Mesendoderm (in vitro differentiated cells): ENCODE measurements around the gene DENND1B.

Source experiments
- DNase-seq: peaks from one replicate; pipeline ENCODE4 v3.0.0; 2013
- H2AK5ac ChIP-seq: 2 replicates; pipeline ENCODE4 v1.6.1; 2013; ENCODE audit warnings: low read length, inconsistent platforms
- H2BK120ac ChIP-seq: 2 replicates; pipeline ENCODE4 v1.6.1; 2013; ENCODE audit warnings: low read depth, mild to moderate bottlenecking, low read length, moderate library complexity, mixed read lengths
- H2BK15ac ChIP-seq: replicated peaks from 2 replicates; pipeline ENCODE4 v1.6.1; 2013; ENCODE audit warnings: low read depth, mild to moderate bottlenecking, moderate library complexity
- H2BK5ac ChIP-seq: 2 replicates; pipeline ENCODE4 v1.6.1; 2013; ENCODE audit warnings: low read length, inconsistent platforms
- H3K18ac ChIP-seq: 2 replicates; pipeline ENCODE4 v1.6.1; 2013; ENCODE audit warnings: mild to moderate bottlenecking, low read length, mixed read lengths
- H3K23ac ChIP-seq: one replicate; pipeline ENCODE4 v1.6.1; 2013; ENCODE audit warnings: low read length
- H3K27ac ChIP-seq: 2 replicates; pipeline ENCODE4 v1.5.1; 2013; ENCODE audit warnings: low read depth, mild to moderate bottlenecking, inconsistent platforms, low read length, moderate library complexity
- H3K27me3 ChIP-seq: 2 replicates; pipeline ENCODE4 v1.6.1; 2013; ENCODE audit warnings: low read length, control low read depth, mild to moderate bottlenecking, inconsistent platforms; ENCODE audit not compliant: insufficient read depth, poor library complexity
- H3K36me3 ChIP-seq: 2 replicates; pipeline ENCODE4 v1.6.1; 2013; ENCODE audit warnings: low read length, inconsistent platforms; ENCODE audit not compliant: control insufficient read depth, insufficient read depth
- H3K4ac ChIP-seq: one replicate; pipeline ENCODE4 v1.6.1; 2013; ENCODE audit warnings: low read depth, mild to moderate bottlenecking, low read length, moderate library complexity
- H3K4me1 ChIP-seq: 2 replicates; pipeline ENCODE4 v1.6.1; 2013; ENCODE audit warnings: low read depth, low read length, inconsistent platforms; ENCODE audit not compliant: control insufficient read depth
- H3K4me2 ChIP-seq: 2 replicates; pipeline ENCODE4 v1.6.1; 2013; ENCODE audit warnings: low read length
- H3K4me3 ChIP-seq: 2 replicates; pipeline ENCODE4 v1.5.1; 2013; ENCODE audit warnings: mild to moderate bottlenecking, low read length
- H3K56ac ChIP-seq: one replicate; pipeline ENCODE4 v1.6.1; 2013; ENCODE audit warnings: low read length
- H3K79me1 ChIP-seq: 2 replicates; pipeline ENCODE4 v1.6.1; 2013; ENCODE audit warnings: low read length, inconsistent platforms
- H3K79me2 ChIP-seq: 2 replicates; pipeline ENCODE4 v1.6.1; 2013; ENCODE audit warnings: mild to moderate bottlenecking, low read length; ENCODE audit not compliant: control insufficient read depth, insufficient read depth
- H3K9ac ChIP-seq: 2 replicates; pipeline ENCODE4 v1.6.1; 2013; ENCODE audit warnings: low read length, inconsistent platforms
- H4K5ac ChIP-seq: one replicate; pipeline ENCODE4 v1.6.1; 2013; ENCODE audit warnings: low read length
- H4K8ac ChIP-seq: one replicate; pipeline ENCODE4 v1.6.1; 2013; ENCODE audit warnings: low read depth, mild to moderate bottlenecking, control low read depth, low read length, moderate library complexity
- WGBS: extraction: QIAGEN DNeasy Blood & Tissue Kit; methylation state at CpG from one replicate; pipeline ENCODE4 v1.1.7; 2013; ENCODE audit warnings: low lambda C conversion rate, missing lambda C conversion rate; ENCODE audit not compliant: insufficient coverage; ENCODE audit errors: extremely low coverage; 5-methylcytosine and 5-hydroxymethylcytosine counted together

Gene DENND1B

GRCh38 chr1:197787623-197788536 lies 12.6 kb upstream of the DENND1B start:
- Histone ChIP-seq H3K56ac (no peak overlapping the region), H3K27me3 (no peaks in the 10 kb centered on the region), H2AK5ac (no peak overlapping the region), H2BK120ac (no peak overlapping the region), H4K8ac (no peak overlapping the region), H3K4me3 (no peak overlapping the region), H3K79me1 (no peaks in the 10 kb centered on the region), H2BK15ac (no peak overlapping the region), H4K5ac (no peak overlapping the region), H3K27ac (no peak overlapping the region), H3K18ac (no peak overlapping the region), H3K4me2 (no peak overlapping the region), H3K79me2 (no peaks in the 10 kb centered on the region), H3K36me3 (no peaks in the 10 kb centered on the region), H3K23ac (no peak overlapping the region), H3K4ac (no peak overlapping the region), H2BK5ac (no peak overlapping the region), H3K4me1 (no peaks in the 10 kb centered on the region), H3K9ac (no peak overlapping the region)
- no peak for DNase-seq
- WGBS: no CpG with 5 or more reads among the region's 7 CpGs

- Histone ChIP-seq H3K4ac (no peak overlapping the region), H3K9ac (no peak overlapping the region), H3K4me3 (no peak overlapping the region), H3K27me3 (no peaks in the 10 kb centered on the region), H2BK5ac (no peak overlapping the region), H3K4me1 (no peaks in the 10 kb centered on the region), H3K79me1 (no peaks in the 10 kb centered on the region), H3K27ac (no peak overlapping the region), H3K4me2 (no peak overlapping the region), H3K18ac (no peak overlapping the region), H2AK5ac (no peak overlapping the region), H3K79me2 (no peaks in the 10 kb centered on the region), H2BK120ac (no peak overlapping the region), H2BK15ac (no peak overlapping the region), H4K5ac (no peak overlapping the region), H3K23ac (no peak overlapping the region), H3K56ac (no peak overlapping the region), H3K36me3 (no peaks in the 10 kb centered on the region), H4K8ac (no peak overlapping the region)
- DNase-seq: no peak
- no CpG with 5 or more reads among the region's 3 CpGs for WGBS
These were observed 11.8 kb upstream of the DENND1B start for GRCh38 chr1:197787056-197787455.

- no peak overlapping the region for H3K23ac ChIP-seq
- H4K5ac ChIP-seq: no peak overlapping the region
- no peak overlapping the region for H2BK120ac ChIP-seq
- no peaks in the 10 kb centered on the region for H3K79me2 ChIP-seq
- no peak overlapping the region for H3K18ac ChIP-seq
- H3K9ac ChIP-seq: no peak overlapping the region
- no peak overlapping the region for H4K8ac ChIP-seq
- no peak for DNase-seq
- H3K56ac ChIP-seq: no peak overlapping the region
- H3K27me3 ChIP-seq: no peaks in the 10 kb centered on the region
- H3K4ac ChIP-seq: no peak overlapping the region
- no peaks in the 10 kb centered on the region for H3K4me1 ChIP-seq
- H3K27ac ChIP-seq: no peak overlapping the region
- no peak overlapping the region for H2BK5ac ChIP-seq
- no peak overlapping the region for H3K4me3 ChIP-seq
- no peak overlapping the region for H3K4me2 ChIP-seq
- no peaks in the 10 kb centered on the region for H3K79me1 ChIP-seq
- no peak overlapping the region for H2BK15ac ChIP-seq
- WGBS: no CpG with 5 or more reads among the region's 1 CpG
- H3K36me3 ChIP-seq: no peaks in the 10 kb centered on the region
- H2AK5ac ChIP-seq: no peak overlapping the region
These were observed 11.0 kb upstream of the DENND1B start for GRCh38 chr1:197786280-197786679.

- no peak overlapping the region for H3K4me3 ChIP-seq
- H2BK120ac ChIP-seq: no peak overlapping the region
- no peak overlapping the region for H3K18ac ChIP-seq
- H3K27ac ChIP-seq: no peak overlapping the region
- no peaks in the 10 kb centered on the region for H3K79me2 ChIP-seq
- no peak overlapping the region for H2BK15ac ChIP-seq
- H3K23ac ChIP-seq: no peak overlapping the region
- H4K5ac ChIP-seq: no peak overlapping the region
- H3K56ac ChIP-seq: no peak overlapping the region
- DNase-seq: no peak
- no peaks in the 10 kb centered on the region for H3K36me3 ChIP-seq
- no peak overlapping the region for H4K8ac ChIP-seq
- no peak overlapping the region for H2BK5ac ChIP-seq
- no peaks in the 10 kb centered on the region for H3K79me1 ChIP-seq
- no peak overlapping the region for H2AK5ac ChIP-seq
- no peaks in the 10 kb centered on the region for H3K4me1 ChIP-seq
- no CpG with 5 or more reads among the region's 1 CpG for WGBS
- no peaks in the 10 kb centered on the region for H3K27me3 ChIP-seq
- no peak overlapping the region for H3K4ac ChIP-seq
- H3K4me2 ChIP-seq: no peak overlapping the region
- H3K9ac ChIP-seq: no peak overlapping the region
These were observed 8.2 kb upstream of the DENND1B start for GRCh38 chr1:197783510-197783948.

- H2BK120ac ChIP-seq: no peak overlapping the region
- H3K4me2 ChIP-seq: no peak overlapping the region
- H3K4me3 ChIP-seq: no peak overlapping the region
- H3K27me3 ChIP-seq: no peaks in the 10 kb centered on the region
- no peaks in the 10 kb centered on the region for H3K36me3 ChIP-seq
- H4K5ac ChIP-seq: no peak overlapping the region
- H2BK15ac ChIP-seq: no peak overlapping the region
- DNase-seq: no peak
- no peak overlapping the region for H3K23ac ChIP-seq
- no peak overlapping the region for H2BK5ac ChIP-seq
- H4K8ac ChIP-seq: no peak overlapping the region
- no peak overlapping the region for H3K56ac ChIP-seq
- no peaks in the 10 kb centered on the region for H3K79me2 ChIP-seq
- H3K4me1 ChIP-seq: no peaks in the 10 kb centered on the region
- no peak overlapping the region for H2AK5ac ChIP-seq
- H3K4ac ChIP-seq: no peak overlapping the region
- no CpG with 5 or more reads among the region's 3 CpGs for WGBS
- no peaks in the 10 kb centered on the region for H3K79me1 ChIP-seq
- H3K9ac ChIP-seq: no peak overlapping the region
- H3K18ac ChIP-seq: no peak overlapping the region
- no peak overlapping the region for H3K27ac ChIP-seq
These were observed 7.6 kb upstream of the DENND1B start for GRCh38 chr1:197782722-197783360.
